ENCODE measurements around the gene BCL2.

- TF ChIP-seq, protein P1, sequence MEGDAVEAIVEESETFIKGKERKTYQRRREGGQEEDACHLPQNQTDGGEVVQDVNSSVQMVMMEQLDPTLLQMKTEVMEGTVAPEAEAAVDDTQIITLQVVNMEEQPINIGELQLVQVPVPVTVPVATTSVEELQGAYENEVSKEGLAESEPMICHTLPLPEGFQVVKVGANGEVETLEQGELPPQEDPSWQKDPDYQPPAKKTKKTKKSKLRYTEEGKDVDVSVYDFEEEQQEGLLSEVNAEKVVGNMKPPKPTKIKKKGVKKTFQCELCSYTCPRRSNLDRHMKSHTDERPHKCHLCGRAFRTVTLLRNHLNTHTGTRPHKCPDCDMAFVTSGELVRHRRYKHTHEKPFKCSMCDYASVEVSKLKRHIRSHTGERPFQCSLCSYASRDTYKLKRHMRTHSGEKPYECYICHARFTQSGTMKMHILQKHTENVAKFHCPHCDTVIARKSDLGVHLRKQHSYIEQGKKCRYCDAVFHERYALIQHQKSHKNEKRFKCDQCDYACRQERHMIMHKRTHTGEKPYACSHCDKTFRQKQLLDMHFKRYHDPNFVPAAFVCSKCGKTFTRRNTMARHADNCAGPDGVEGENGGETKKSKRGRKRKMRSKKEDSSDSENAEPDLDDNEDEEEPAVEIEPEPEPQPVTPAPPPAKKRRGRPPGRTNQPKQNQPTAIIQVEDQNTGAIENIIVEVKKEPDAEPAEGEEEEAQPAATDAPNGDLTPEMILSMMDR (IDR thresholded peaks at IDR 0.05; ENCODE audit: borderline replicate concordance, extremely low read depth, low read length, poor library complexity, severe bottlenecking) = no peak
- no peak for TF ChIP-seq EZH2 (IDR thresholded peaks at IDR 0.05; ENCODE audit: borderline replicate concordance, low read depth, low read length, severe bottlenecking)
Measured at GRCh38 chr18:63177259-63177658, 142.3 kb downstream of the BCL2 start.
